Stimulated activated CD4-positive, alpha-beta T cell treated with anti-CD3 and anti-CD28 coated beads, TNF-alpha, amount 100 ng/mL, for 48 hours (primary cell): Measurements from ENCODE around the gene RORC.
"Not testable (repeated sequence)": the region's sequence is repeated elsewhere in the genome, so short reads cannot be mapped to it uniquely, and the experiment has no call there.

Experiments used
- DNase-seq, 3 donors: peaks; one replicate each; pipeline ENCODE4 v3.0.0-alpha.2; 2020; ENCODE audit warnings: low read depth in 3 of 3

Gene RORC

GRCh38 chr1:151831605-151832004 lies at the start of gene RORC:
Gene RORC, minus strand, starts transcription at chr1:151831802. Its CDS starts 38 bp downstream, at chr1:151831764.
- no peak for DNase-seq

- no peak for DNase-seq
These were observed 44.0 kb upstream of the RORC start for GRCh38 chr1:151875419-151876097.

- DNase-seq: not testable (repeated sequence)
These were observed 41.2 kb upstream of the RORC start for GRCh38 chr1:151872776-151873175.

- no peak for DNase-seq
These were observed 39.9 kb upstream of the RORC start for GRCh38 chr1:151871284-151872030.

GRCh38 chr1:151868486-151868885 lies 36.9 kb upstream of the RORC start:
- DNase-seq: no peak

- DNase-seq: no peak
These were observed 36.3 kb upstream of the RORC start for GRCh38 chr1:151867765-151868411.

- no peak for DNase-seq
These were observed 35.7 kb upstream of the RORC start for GRCh38 chr1:151867321-151867720.

- no peak for DNase-seq
These were observed 32.8 kb upstream of the RORC start for GRCh38 chr1:151864411-151864810.

GRCh38 chr1:151862604-151863003 lies 31.0 kb upstream of the RORC start:
- DNase-seq: no peak

- no peak for DNase-seq
These were observed 29.0 kb upstream of the RORC start for GRCh38 chr1:151860504-151861187.

- DNase-seq: no peak
These were observed 28.3 kb upstream of the RORC start for GRCh38 chr1:151859891-151860293.

- DNase-seq: no peak
These were observed 27.5 kb upstream of the RORC start for GRCh38 chr1:151858886-151859665.

GRCh38 chr1:151858030-151858746 lies 26.6 kb upstream of the RORC start:
- DNase-seq: no peak

GRCh38 chr1:151855933-151856332 lies 24.3 kb upstream of the RORC start:
- no peak for DNase-seq

GRCh38 chr1:151855516-151855915 lies 23.9 kb upstream of the RORC start:
- DNase-seq: not testable (repeated sequence)

GRCh38 chr1:151854658-151855057 lies 23.1 kb upstream of the RORC start:
- no peak for DNase-seq

- DNase-seq: no peak
These were observed 21.9 kb upstream of the RORC start, which contains the start of gene THEM5 for GRCh38 chr1:151853411-151853943. Gene THEM5, minus strand, starts transcription at chr1:151853712. Its CDS starts 147 bp downstream, at chr1:151853565.

- DNase-seq: no peak
These were observed 21.1 kb upstream of the RORC start for GRCh38 chr1:151852733-151853132.

GRCh38 chr1:151851886-151852285 lies 20.3 kb upstream of the RORC start:
- DNase-seq: no peak

GRCh38 chr1:151849871-151850270 lies 18.3 kb upstream of the RORC start:
- no peak for DNase-seq
